Stimulated activated CD4-positive, alpha-beta T cell treated with anti-CD3 and anti-CD28 coated beads, TNF-alpha, amount 100 ng/mL, for 1 hour (primary cell): ENCODE data around the gene ACOX1.

Source experiments
- DNase-seq, 3 donors: peaks; one replicate each; pipeline ENCODE4 v3.0.0-alpha.2; 2020; ENCODE audit warnings: low read depth in 3 of 3, low spot score in 1 of 3

Gene ACOX1

GRCh38 chr17:75893305-75894048 is 85.5 kb downstream of the ACOX1 start:
- no peak for DNase-seq

GRCh38 chr17:75892556-75893224 is 86.3 kb downstream of the ACOX1 start:
- no peak for DNase-seq

GRCh38 chr17:75891605-75892555 is 87.1 kb downstream of the ACOX1 start:
- no peak for DNase-seq
